ENCODE results near the gene TNFRSF19. TPM values are rescaled to one million over a fixed set of nuclear protein-coding genes. Genes with fewer than 3 reads are reported as not detected.
A peak's percentile ranks its signal among the peaks of the same experiment; 100 is the strongest.

TNFRSF19 gene
- total and polyA plus RNA-seq, 8 donors, result 1.5 to 14.1 (median 3.0) TPM

DNA sequence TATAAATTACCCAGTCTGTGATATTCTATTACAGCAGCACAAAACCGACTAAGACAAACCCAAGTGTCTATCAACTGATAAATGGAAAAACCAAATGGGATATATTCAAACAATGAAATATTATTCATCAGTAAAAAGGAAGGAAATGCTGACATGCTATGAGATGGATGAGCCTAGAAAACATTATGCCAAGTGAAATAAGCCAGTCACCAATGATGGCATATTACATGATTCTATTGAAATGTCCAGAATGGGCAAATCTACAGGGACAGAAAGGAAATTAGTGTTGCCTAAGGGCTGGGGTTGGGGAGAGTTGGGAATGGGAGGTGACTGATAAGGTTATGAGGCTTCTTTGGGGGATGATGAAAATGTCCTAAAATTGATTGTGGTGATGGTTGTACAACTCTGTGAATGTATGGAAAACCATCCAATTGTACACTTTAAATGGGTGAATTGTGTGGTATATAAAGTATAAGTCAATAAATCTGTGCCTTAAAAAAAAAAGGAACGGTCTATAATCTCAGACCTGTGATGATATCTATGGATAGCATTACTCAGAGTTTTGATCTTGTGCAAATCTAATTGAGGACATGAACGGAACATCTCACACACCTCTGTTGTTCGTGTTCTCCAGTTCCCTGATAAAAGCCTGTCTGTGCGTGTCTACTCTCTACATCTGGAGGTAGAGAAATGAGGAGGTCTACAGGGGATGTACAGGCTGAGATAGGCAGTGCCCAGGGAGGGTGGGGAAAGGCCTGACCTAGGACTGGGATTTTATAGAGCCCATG is 49.0 kb downstream of the TNFRSF19 start:
- no peak for FAIRE-seq
- H3K36me3 ChIP-seq, result no peaks in the 10 kb centered on the region
- no peak for DNase-seq
- H3K4me3 ChIP-seq, result no peak overlapping the region
- TF ChIP-seq, protein P1, sequence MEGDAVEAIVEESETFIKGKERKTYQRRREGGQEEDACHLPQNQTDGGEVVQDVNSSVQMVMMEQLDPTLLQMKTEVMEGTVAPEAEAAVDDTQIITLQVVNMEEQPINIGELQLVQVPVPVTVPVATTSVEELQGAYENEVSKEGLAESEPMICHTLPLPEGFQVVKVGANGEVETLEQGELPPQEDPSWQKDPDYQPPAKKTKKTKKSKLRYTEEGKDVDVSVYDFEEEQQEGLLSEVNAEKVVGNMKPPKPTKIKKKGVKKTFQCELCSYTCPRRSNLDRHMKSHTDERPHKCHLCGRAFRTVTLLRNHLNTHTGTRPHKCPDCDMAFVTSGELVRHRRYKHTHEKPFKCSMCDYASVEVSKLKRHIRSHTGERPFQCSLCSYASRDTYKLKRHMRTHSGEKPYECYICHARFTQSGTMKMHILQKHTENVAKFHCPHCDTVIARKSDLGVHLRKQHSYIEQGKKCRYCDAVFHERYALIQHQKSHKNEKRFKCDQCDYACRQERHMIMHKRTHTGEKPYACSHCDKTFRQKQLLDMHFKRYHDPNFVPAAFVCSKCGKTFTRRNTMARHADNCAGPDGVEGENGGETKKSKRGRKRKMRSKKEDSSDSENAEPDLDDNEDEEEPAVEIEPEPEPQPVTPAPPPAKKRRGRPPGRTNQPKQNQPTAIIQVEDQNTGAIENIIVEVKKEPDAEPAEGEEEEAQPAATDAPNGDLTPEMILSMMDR (IDR thresholded peaks at IDR 0.05), result no peak
- WGBS, 2 donors, result 79 to 87% methylated on average over 5 of the region's 5 CpGs
- H3K27me3 ChIP-seq, result no peaks in the 10 kb centered on the region
- ATAC-seq, result no peak
- intact Hi-C loops (cut with DNase I), result no loop called here
- no peaks in the 10 kb centered on the region for H3K4me1 ChIP-seq
- H3K9me3 ChIP-seq, result no peaks in the 10 kb centered on the region
- H3K27ac ChIP-seq, result peak overlapping the region in 1 of 4 donors; percentile 38

DNA sequence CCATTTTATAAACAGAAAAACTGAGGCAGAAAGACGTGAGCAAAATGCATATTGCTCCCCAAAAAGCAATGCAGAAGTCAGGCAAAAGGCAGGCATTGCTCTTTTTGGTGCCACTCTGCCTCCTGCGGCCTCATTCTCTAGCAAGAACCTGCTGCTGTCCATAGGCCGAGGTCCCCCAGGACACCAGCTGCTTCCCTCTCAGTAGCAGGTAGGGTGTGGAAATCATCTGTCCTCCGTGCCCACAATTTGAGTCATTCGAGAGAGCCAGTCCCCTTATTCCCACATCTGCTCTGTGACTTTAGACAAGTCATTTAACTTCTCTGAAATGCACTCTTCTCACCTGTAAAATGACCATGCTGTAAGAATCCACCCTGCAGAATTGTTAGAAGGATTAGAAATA is 50.0 kb downstream of the TNFRSF19 start:
- no peak for DNase-seq
- no peaks in the 10 kb centered on the region for H3K4me1 ChIP-seq
- no peak for ATAC-seq
- 78 to 81% methylated on average over 5 of the region's 5 CpGs for WGBS, 2 donors
- no peaks in the 10 kb centered on the region for H3K36me3 ChIP-seq
- no peak overlapping the region for H3K4me3 ChIP-seq
- TF ChIP-seq, protein P1 (IDR thresholded peaks at IDR 0.05), result no peak
- no peaks in the 10 kb centered on the region for H3K9me3 ChIP-seq
- peak overlapping the region in 1 of 4 donors; percentile 31 for H3K27ac ChIP-seq
- no peaks in the 10 kb centered on the region for H3K27me3 ChIP-seq
- intact Hi-C loops (cut with DNase I), result no loop called here
- no peak for FAIRE-seq

DNA sequence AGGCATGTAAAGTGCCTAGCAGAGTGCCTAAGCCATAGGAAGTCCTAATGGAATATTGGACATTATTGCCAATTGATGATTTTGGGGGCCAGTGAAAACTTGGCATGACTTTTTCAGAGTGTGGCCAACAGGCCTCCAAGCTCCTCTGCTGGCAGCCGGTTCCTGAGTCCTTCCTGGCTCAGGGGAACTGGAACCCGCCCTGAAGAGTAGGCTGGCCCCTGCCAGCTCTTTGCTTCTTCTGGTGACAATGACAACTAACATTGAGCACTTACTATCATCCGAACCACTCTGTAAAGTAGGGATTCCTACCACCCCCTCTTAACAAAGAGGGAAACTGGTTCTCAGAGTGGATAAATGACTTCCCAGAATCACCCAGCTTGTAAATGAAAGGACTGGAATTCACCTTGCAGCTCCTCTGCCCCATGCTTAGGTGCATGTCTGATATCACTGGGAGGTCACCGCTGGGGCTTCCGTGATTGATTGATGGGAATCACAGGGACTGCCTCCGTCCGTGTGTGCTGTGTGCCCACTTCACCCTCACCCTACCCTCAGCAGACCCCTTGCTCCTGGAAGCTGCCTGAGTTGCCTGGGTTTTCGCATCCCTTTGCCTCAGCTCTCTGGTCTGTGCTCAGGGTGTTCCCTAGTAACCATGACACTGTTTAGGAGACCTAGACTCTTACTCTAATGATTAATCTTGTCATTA is 50.6 kb downstream of the TNFRSF19 start:
- H3K9me3 ChIP-seq, result no peaks in the 10 kb centered on the region
- no peak for FAIRE-seq
- no peaks in the 10 kb centered on the region for H3K27me3 ChIP-seq
- TF ChIP-seq, protein P1 (IDR thresholded peaks at IDR 0.05), result no peak
- H3K4me3 ChIP-seq, result no peak overlapping the region
- no peaks in the 10 kb centered on the region for H3K4me1 ChIP-seq
- intact Hi-C loops (cut with DNase I), result no loop called here
- H3K36me3 ChIP-seq, result no peaks in the 10 kb centered on the region
- H3K27ac ChIP-seq, result peak overlapping the region in 2 of 4 donors; percentile 31 to 38
- peak in 3 of 4 donors; percentile 22 to 71 (median 40) for ATAC-seq
- 56 to 61% methylated on average over 8 of the region's 8 CpGs for WGBS, 2 donors
- no peak for DNase-seq

DNA sequence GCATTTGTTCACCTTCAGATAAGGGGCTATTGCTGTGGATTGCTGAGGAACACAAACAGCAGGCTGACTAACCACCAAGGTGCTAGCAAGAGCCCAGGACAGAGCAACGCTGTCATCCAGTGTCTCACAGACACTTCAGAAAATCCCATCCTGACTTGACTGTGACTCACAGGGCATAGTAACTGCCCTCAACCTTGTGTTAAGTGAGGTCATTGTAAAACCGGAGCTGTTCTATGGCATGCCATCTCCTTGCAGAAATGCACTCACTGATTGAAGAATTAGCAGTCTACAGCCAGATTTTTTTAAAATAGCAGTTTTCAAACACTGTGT is 51.1 kb downstream of the TNFRSF19 start:
- no peaks in the 10 kb centered on the region for H3K36me3 ChIP-seq
- H3K9me3 ChIP-seq, result no peaks in the 10 kb centered on the region
- no peaks in the 10 kb centered on the region for H3K27me3 ChIP-seq
- 24 to 29% methylated on average over 2 of the region's 2 CpGs for WGBS, 2 donors
- intact Hi-C loops (cut with DNase I), result no loop called here
- TF ChIP-seq, protein P1 (IDR thresholded peaks at IDR 0.05), result no peak
- FAIRE-seq (no peak), ATAC-seq (peak in 3 of 4 donors; percentile 72 to 82 (median 73)), DNase-seq (no peak)
- peak overlapping the region in 2 of 4 donors; percentile 31 to 38 for H3K27ac ChIP-seq
- H3K4me1 ChIP-seq, result no peaks in the 10 kb centered on the region
- H3K4me3 ChIP-seq, result no peak overlapping the region

DNA sequence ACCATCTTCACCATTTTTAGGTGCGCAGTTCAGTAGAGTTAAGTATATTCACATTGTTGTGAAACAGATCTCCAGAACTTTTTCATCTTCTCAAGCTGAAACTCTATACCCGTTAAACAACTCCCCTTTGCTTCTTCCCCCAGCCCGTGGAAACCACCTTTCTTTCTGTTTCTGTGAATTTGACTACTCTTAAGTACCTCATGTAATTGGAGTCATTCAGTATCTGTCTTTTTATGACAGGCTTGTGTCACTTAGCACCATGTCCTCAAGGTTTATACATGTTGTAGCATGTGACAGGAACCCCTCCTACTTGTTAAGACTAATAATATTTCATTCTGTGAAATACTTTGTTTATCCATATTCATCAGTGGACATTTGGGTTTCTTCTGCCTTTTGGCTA is 52.8 kb downstream of the TNFRSF19 start:
- Histone ChIP-seq H3K4me3 (no peak overlapping the region), H3K27ac (no peak overlapping the region), H3K36me3 (no peaks in the 10 kb centered on the region), H3K27me3 (no peaks in the 10 kb centered on the region), H3K9me3 (no peaks in the 10 kb centered on the region), H3K4me1 (no peaks in the 10 kb centered on the region)
- FAIRE-seq (no peak), ATAC-seq (no peak), DNase-seq (no peak)
- TF ChIP-seq, protein P1 (IDR thresholded peaks at IDR 0.05), result no peak
- whole genome bisulfite sequencing, 2 donors, result 78 to 89% methylated on average over 3 of the region's 3 CpGs
- intact Hi-C loops (cut with DNase I), result no loop called here
